OCI-LY1 (cell line): Measurements from ENCODE around the gene WDR62.

Experiments used
- EZH2 ChIP-seq: fragments of 200-600 bp; sonication (generic), shearing (Covaris generic); IDR thresholded peaks from 2 replicates; pipeline ENCODE4 v1.8.0; 2017; ENCODE audit warnings: borderline replicate concordance, mixed run types, mild to moderate bottlenecking, antibody characterized with exemption, low read length, moderate library complexity, mixed read lengths
- TF ChIP-seq, protein P1 (sequence below): fragments of 200-600 bp; sonication (generic), shearing (Covaris generic); IDR thresholded peaks from 2 replicates; pipeline ENCODE4 v1.5.1; 2017; ENCODE audit warnings: mild to moderate bottlenecking, antibody characterized with exemption, low read length, moderate library complexity, mixed read lengths

DNA sequence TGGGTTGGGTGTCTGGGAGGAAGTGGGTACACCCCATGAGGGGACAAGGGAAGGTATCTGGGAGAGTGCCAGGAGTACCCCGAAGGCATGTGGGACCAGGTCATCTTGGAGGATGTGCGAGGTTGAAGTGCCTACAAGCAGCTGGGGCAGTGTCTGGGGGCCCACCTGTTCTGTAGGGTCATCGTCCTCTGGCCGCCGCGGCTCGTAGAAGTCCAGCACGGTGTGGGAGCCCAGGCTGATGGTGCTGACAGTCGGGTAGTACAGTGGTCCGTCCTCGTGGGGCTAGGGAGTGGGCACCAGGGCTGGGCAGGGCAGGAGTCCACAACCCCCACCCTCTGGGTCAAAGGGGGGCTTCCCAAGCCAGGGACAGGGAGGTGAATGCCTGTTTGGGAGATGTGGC, 44.3 kb upstream of the WDR62 start:
- TF ChIP-seq, protein P1, sequence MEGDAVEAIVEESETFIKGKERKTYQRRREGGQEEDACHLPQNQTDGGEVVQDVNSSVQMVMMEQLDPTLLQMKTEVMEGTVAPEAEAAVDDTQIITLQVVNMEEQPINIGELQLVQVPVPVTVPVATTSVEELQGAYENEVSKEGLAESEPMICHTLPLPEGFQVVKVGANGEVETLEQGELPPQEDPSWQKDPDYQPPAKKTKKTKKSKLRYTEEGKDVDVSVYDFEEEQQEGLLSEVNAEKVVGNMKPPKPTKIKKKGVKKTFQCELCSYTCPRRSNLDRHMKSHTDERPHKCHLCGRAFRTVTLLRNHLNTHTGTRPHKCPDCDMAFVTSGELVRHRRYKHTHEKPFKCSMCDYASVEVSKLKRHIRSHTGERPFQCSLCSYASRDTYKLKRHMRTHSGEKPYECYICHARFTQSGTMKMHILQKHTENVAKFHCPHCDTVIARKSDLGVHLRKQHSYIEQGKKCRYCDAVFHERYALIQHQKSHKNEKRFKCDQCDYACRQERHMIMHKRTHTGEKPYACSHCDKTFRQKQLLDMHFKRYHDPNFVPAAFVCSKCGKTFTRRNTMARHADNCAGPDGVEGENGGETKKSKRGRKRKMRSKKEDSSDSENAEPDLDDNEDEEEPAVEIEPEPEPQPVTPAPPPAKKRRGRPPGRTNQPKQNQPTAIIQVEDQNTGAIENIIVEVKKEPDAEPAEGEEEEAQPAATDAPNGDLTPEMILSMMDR, result no peak
- TF ChIP-seq EZH2, result no peak
